Effector memory CD8-positive, alpha-beta T cell (primary cell): Measurements from ENCODE around the gene P2RY6.
A peak's percentile ranks its signal among the peaks of the same experiment; 100 is the strongest.

ENCODE experiments used
- ATAC-seq: fragments of 150-1000 bp; cut with Tn5 transposase; replicated peaks from 2 replicates; pipeline ENCODE4 v1.10.0; 2021; ENCODE audit warnings: mild to moderate bottlenecking, moderate library complexity
- DNase-seq, 3 experiments: peaks; one replicate each; pipeline ENCODE4 v3.0.0; 2021
- H3K27ac Mint-ChIP-seq, 2 donors: one replicate each; pipeline ENCODE4 v1.8.0; 2022; ENCODE audit warnings: mild to moderate bottlenecking in 2 of 2, mixed read lengths in 2 of 2, moderate library complexity in 2 of 2
- H3K27me3 Mint-ChIP-seq, 2 donors: one replicate each; pipeline ENCODE4 v1.8.0; 2022; ENCODE audit warnings: mixed read lengths in 2 of 2
- H3K36me3 Mint-ChIP-seq: one replicate; pipeline ENCODE4 v1.8.0; 2022; ENCODE audit warnings: mild to moderate bottlenecking, moderate library complexity, mixed read lengths; ENCODE audit not compliant: insufficient read depth
- H3K4me1 Mint-ChIP-seq, 2 donors: one replicate each; pipeline ENCODE4 v1.8.0; 2022; ENCODE audit warnings: low read depth in 2 of 2, mixed read lengths in 2 of 2
- H3K4me3 Mint-ChIP-seq, 2 donors: one replicate each; pipeline ENCODE4 v1.8.0; 2022; ENCODE audit warnings: mild to moderate bottlenecking in 2 of 2, mixed read lengths in 2 of 2, moderate library complexity in 2 of 2
- H3K9me3 Mint-ChIP-seq, 2 donors: one replicate each; pipeline ENCODE4 v1.8.0; 2022; ENCODE audit warnings: mixed read lengths in 2 of 2

P2RY6 gene

DNA sequence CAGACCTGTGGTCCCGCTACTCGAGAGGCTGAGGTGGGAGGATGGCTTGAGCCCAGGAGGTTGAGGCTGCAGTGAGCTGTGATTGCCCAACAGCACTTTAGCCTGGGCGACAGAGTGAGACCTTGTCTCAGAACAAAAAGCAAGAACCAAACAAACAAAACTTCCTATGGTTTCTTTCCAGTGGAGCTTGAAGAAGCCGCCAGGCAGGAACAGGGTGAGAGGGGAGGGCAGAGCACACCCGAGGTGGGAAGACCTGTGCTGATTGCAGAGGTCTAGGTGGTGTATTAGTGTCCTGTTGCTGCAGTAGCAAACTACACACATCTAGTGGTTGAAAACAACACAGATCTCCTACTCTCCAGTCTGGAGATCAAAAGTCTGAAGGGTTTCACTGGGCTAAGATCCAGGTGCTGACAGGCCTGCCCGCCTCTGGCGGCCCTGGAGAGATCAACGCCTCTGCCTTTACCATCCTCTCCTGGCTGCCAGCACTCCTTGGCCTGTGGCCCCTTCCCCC, 46.4 kb downstream of the P2RY6 start:
- no peak for DNase-seq
- Mint-ChIP-seq H3K36me3 (no peaks in the 10 kb centered on the region), H3K27me3 (peaks cover 9 to 22% of the 10 kb centered on the region in 2 donors), H3K27ac (no peak overlapping the region), H3K4me1 (peaks cover 9 to 11% of the 10 kb centered on the region in 2 donors), H3K9me3 (no peaks in the 10 kb centered on the region), H3K4me3 (no peak overlapping the region)
- ATAC-seq, result no peak

DNA sequence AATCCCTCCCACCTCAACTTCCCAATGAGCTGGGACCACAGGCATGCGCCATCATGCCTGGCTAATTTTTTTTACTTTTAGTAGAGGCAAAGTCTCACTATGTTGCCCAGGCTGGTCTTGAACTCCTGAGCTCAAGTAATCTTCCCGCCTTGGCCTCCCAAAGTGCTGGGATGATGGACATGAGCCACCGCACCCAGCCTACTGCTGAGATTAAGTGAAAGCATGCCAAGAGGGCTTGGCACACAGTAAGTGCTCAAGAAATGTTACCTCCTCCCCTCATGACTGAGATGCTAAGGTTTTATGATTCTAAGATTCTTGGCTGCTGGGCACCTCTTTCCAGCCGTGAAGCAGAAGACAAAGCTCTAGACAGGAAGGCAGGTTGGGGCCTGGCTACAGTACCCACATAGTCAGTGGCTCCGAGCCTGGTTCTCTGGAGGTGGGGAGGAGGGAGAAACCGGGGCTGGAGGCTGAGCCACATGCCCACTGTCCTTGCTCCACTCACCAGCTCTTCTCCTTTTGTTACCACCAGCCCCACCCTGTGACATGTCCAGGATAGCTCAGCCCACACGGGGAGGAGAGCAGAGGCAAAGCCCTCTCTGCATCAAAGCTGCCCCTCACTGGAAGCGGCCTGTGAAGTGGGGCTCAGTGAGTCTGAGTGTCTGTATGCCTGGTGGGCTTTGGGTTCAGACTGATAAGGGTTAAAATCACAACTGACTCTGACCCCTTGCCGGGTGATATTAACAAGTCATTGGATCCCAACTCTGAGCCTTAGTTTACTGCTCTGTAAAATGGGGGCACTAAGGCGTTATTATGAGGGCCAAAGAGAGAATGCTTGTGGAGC, 48.8 kb downstream of the P2RY6 start:
- ATAC-seq (no peak), DNase-seq (no peak)
- peak overlapping the region in 1 of 2 donors; percentile 39 for H3K27ac Mint-ChIP-seq
- H3K4me1 Mint-ChIP-seq, result peaks cover 2 to 4% of the 10 kb centered on the region in 2 donors
- H3K9me3 Mint-ChIP-seq, result no peaks in the 10 kb centered on the region
- no peak overlapping the region for H3K4me3 Mint-ChIP-seq
- peaks cover 9 to 22% of the 10 kb centered on the region in 2 donors for H3K27me3 Mint-ChIP-seq
- no peaks in the 10 kb centered on the region for H3K36me3 Mint-ChIP-seq

DNA sequence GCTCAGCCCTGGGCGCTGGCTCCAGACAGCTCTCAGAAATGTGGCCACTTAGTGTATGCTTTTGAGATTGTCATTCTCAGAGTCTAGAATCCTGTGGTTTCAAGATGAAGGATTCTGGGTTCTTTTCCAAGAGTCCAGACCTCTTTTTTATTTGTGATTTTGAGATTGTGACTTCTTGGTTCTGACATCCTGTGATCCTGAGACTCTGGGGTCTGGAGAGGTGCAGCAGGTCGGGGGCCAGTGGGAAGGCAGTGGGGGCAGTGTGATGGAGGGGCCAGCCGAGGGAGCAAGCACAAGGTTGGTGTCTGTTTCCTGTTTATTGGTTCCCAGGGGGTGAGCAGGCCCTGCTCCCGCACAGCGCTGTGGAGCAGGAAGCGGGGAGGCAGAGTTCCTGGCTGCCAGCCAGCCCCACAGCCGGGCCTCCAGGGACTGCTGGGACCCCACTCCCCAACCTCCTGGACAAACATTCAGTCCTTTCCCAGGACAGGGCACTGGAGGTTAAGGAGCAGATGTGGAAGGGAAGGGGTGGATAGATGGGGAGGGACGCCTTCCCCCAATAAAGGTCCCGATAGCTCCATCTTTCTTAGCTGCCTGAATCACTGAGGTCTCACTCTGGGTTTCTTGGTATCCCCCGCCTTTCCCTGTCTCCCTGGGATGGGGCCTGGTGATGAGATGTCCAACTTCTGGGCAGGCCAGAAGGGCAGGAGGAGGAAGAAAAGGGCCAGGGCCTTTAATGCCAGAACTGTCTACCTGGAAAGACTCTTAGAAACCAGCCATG, 49.7 kb downstream of the P2RY6 start:
- Mint-ChIP-seq H3K4me1 (peaks cover 2 to 4% of the 10 kb centered on the region in 2 donors), H3K9me3 (no peaks in the 10 kb centered on the region), H3K27me3 (peaks cover 9 to 17% of the 10 kb centered on the region in 2 donors), H3K4me3 (no peak overlapping the region), H3K27ac (peak overlapping the region in 1 of 2 donors; percentile 39), H3K36me3 (no peaks in the 10 kb centered on the region)
- no peak for ATAC-seq
- no peak for DNase-seq

DNA sequence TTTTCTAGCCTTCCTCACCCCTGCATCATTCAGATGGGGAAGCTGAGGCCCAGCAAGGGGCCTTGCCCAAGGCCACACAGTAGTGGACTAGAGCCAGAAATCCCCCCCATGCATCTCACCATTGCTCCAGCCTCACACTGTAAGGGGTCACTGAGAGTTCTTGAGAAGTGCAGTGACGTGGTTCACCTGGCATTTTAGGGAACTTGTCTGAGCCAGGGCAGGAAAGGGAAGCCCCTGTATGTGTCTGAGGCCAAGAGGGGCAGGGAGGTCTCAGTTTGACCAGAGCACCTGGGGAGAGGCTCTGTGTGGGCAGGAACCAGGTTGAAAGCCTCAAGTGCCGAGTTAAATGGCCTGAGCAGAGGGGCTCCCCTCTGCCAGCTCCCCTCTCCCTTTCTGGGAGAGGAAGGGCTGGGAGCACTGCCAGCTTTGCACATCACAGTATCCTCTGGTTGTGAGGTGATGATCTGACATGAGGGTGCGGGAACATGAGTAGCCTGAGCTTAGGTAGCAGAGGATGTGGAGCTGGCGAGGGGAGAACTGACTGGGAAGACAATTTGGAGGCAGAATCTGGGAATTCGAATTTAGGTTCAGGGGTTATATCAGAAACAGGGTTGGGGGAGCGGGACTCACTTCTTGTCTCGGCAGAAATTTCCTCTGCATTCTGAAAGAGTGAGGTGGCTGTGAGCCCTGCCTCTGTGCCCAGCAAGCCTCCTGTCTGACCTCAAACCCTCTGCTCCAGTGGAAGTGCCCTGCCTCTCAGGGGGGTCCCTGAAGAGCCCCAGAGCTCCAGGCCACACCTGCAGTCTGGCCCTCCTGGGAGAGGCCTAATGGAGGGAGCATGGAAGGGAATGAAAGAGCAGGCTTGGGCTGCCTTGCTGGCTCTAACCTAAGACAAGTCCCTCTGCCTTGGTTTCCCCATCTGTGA, 50.5 kb downstream of the P2RY6 start:
- Mint-ChIP-seq H3K27ac (no peak overlapping the region), H3K36me3 (no peaks in the 10 kb centered on the region), H3K4me1 (peaks cover 2 to 4% of the 10 kb centered on the region in 2 donors), H3K4me3 (no peak overlapping the region), H3K9me3 (no peaks in the 10 kb centered on the region), H3K27me3 (peaks cover 9 to 15% of the 10 kb centered on the region in 2 donors)
- DNase-seq, result no peak
- ATAC-seq, result no peak

DNA sequence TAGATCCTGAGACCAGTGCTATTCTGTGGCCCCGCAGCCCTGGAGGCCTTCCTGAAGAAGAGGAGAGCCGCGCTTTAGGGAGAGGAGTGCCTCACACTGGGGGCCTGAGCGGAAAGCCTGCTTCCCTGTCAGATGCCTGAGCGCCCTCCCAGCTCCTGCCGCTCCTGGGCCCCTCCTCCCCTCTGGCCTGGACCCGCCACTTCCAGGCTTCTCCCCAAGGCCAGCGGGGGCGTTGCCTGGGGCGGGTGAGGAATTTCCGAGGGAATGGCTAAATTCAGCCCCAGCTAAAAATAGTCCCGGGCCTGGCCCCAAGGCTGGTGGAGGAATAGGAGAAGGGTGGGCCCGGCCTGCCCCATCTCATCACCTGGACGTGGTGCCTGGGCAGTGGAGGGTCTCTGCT, 51.3 kb downstream of the P2RY6 start:
- ATAC-seq, result no peak
- H3K27ac Mint-ChIP-seq, result no peak overlapping the region
- no peak for DNase-seq
- H3K4me3 Mint-ChIP-seq, result no peak overlapping the region
- peaks cover 9 to 12% of the 10 kb centered on the region in 2 donors for H3K27me3 Mint-ChIP-seq
- no peaks in the 10 kb centered on the region for H3K36me3 Mint-ChIP-seq
- no peaks in the 10 kb centered on the region for H3K9me3 Mint-ChIP-seq
- peaks cover 2 to 4% of the 10 kb centered on the region in 2 donors for H3K4me1 Mint-ChIP-seq

DNA sequence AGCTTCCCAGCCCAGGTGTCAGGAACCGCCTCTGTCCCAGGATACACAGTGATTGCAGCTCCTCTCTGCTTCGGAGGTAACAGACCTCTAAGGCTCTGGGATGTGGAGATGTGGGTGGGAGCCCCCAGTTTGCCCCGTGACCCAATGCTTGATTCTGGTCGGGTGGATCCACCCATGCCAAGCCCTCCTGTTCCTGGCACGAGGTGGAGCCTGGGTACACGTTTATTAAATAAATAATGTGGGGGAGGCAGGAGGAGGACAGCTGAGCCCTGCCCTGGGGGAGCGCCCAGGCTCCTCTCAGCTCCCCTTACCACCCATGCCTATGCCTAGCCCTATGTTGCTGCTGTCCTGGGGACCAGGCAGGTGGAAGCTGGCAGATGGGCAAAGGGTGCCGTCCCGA, 52.0 kb downstream of the P2RY6 start:
- Mint-ChIP-seq H3K4me1 (peaks cover 2 to 4% of the 10 kb centered on the region in 2 donors), H3K36me3 (no peaks in the 10 kb centered on the region), H3K4me3 (no peak overlapping the region), H3K27me3 (peaks cover 5 to 9% of the 10 kb centered on the region in 2 donors), H3K9me3 (no peaks in the 10 kb centered on the region), H3K27ac (no peak overlapping the region)
- no peak for DNase-seq
- no peak for ATAC-seq

DNA sequence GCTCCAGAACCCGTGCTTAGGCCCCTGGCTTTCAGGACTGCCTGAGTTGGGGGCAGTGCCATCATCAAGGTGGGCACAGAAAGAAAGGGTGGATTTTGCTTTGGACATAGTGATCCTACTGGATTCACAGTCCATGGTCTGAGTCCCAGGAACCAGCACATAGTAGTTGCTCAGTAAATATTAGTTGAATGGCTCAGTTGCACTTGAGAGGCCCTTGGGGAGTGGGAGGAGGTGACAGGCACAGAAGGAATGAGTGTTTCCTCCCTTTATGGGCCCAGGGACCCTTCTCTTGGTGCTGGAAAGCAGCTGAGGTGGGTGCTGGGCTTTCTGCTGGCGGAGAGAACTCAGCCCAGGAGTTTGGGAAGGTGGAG, 52.5 kb downstream of the P2RY6 start:
- H3K4me3 Mint-ChIP-seq, result no peak overlapping the region
- H3K9me3 Mint-ChIP-seq, result no peaks in the 10 kb centered on the region
- peaks cover 2 to 4% of the 10 kb centered on the region in 2 donors for H3K4me1 Mint-ChIP-seq
- peaks cover 0 to 4% of the 10 kb centered on the region in 2 donors for H3K27me3 Mint-ChIP-seq
- DNase-seq (no peak), ATAC-seq (no peak)
- H3K27ac Mint-ChIP-seq, result peak overlapping the region in 1 of 2 donors; percentile 49
- no peaks in the 10 kb centered on the region for H3K36me3 Mint-ChIP-seq

DNA sequence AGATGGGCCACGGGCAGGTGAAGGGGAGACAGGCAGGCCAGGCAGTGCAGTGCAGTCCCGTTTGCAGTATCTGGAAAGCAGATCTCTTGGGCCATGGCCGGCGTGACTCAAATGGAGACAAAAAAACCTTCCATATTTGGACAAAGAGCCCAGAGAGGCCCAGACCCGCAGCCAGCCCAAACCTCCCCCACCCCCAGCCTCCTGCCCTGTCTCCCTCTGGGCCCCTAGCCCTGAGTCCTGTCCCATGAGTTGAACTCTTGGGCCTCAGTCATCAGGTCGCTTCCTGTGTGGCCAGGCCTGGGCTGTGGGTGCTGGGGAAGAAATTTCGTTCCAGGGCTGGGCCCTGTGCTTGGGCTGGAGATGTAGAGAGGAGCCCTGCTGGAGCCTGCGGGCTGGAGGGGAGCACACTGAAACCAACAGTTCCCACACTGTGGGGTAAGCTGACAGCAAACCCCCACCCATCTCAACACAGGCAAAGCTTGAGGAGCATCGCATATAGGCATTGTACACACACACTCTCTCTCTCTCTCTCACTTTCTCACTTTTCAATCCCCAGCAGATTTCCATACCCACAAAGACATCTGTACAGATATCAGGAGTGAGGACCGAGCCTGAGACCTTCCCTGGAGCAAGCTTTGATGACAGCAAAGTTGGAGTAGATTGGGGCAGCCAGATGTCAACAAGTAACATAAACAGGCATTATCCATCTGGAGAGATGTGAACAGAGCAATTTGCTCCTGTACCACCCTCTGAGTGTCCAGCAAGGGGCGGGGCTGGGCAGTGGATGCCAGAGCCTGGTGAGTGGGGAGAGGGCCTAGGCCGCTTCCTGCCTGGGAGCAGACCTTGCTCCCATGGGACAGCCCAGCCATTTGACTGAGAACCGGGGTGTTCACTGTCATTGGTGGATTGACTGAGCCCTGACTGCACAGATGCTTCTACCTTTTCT, 53.2 kb downstream of the P2RY6 start:
- ATAC-seq, result no peak
- no peaks in the 10 kb centered on the region for H3K36me3 Mint-ChIP-seq
- peak overlapping the region in 1 of 2 donors; percentile 49 for H3K27ac Mint-ChIP-seq
- no peaks in the 10 kb centered on the region for H3K9me3 Mint-ChIP-seq
- no peak for DNase-seq
- H3K4me1 Mint-ChIP-seq, result peaks cover 2 to 4% of the 10 kb centered on the region in 2 donors
- H3K27me3 Mint-ChIP-seq, result no peaks in the 10 kb centered on the region
- H3K4me3 Mint-ChIP-seq, result no peak overlapping the region

DNA sequence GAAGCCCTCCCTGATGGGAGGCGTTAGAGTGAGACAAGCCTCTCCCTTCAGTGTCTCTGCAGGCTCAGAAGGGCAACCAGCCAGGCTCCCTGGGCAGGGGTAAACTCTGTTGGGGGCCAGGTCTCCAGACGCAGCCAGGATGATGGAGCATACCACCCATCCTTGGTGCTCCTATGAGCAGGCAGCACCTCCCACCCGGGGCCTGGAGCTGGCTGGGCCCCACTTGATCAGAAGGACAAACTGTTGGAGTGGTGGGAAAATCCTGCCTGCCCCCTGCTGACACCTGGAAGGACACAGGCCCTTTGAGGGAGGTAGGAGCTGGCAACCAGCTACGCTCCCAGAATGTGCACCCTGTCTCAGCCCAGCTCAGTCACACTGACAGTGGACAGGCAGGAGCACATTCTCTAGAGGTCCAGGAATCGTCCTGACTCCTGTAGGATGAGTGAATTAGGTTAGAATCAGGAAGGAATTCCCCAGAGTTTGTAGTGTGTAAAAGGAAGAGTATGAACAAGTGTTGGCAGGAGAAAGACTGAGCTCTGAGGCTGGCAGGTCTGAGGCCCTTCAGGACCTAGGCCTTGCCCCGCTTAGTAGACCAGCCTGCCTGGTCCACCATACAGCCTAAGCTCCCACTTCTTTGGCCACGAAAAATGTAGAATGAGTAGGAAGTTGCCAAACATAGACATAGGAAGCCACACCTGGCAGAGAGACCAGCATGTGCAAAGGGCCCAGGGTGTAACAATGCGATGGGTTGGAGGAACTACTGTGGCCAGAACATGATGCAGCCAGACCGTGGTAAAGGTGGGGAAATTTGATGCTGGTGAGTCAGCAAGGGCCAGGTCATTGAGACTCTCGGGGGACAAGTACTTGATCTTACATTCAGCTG, 55.0 kb downstream of the P2RY6 start:
- no peaks in the 10 kb centered on the region for H3K9me3 Mint-ChIP-seq
- no peaks in the 10 kb centered on the region for H3K4me1 Mint-ChIP-seq
- H3K27me3 Mint-ChIP-seq, result no peaks in the 10 kb centered on the region
- DNase-seq (no peak), ATAC-seq (no peak)
- H3K27ac Mint-ChIP-seq, result no peak overlapping the region
- H3K4me3 Mint-ChIP-seq, result no peak overlapping the region
- no peaks in the 10 kb centered on the region for H3K36me3 Mint-ChIP-seq

DNA sequence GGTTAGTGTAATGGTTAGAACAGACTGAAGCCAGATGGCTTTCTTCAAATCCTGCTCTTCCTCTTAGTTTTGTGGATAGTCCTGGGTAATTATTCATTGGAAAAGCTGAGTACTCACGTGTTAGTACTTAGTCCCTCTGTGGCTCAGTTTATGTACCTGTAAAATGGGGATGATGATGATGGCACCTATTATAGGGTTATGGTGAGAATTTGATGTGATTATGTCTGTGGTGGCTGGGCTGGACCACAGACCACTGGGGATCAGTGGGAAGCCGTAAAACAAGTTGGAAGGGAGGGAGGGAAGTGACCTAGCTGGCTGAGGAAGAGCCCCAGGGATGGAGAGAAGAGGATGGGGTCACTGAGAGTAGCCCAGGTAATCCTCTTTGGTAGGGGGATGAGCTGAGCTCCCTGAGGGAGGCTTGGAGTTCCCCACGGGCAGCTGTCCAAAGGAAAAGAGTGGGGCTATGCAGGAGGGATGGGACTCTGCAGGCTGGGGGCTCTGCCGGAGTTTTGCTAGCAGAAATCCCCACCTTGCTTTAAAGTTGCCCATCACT, 55.8 kb downstream of the P2RY6 start:
- H3K27ac Mint-ChIP-seq, result no peak overlapping the region
- ATAC-seq, result no peak
- H3K4me3 Mint-ChIP-seq, result no peak overlapping the region

DNA sequence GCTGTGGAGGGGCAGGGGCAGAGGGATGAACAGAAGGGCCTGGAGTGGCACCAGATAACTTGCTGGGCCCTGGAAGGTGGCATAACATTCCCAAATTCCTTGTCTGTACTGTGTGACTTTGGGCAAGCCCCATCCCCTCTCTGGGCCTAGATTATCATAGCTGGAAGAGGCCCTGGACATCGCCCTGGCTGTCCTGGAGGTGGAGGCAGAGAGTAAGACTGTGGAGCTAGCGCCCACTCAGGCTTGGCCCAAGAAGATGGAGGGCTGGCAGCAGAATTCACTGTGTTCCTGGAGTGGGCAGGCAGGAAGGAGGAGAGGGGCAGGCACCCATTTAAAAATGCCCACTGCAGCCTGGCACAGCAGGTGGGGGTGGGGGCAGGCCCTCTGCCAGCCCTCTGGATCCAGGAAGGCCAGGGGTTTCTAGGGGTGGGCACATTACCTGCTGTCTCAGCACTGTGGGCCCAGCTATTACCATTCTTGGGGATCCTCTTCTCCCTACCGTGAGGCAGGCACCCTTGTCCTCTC, 58.5 kb downstream of the P2RY6 start:
- Mint-ChIP-seq H3K27me3 (peaks cover 0 to under 1% of the 10 kb centered on the region in 2 donors), H3K4me3 (no peak overlapping the region), H3K27ac (no peak overlapping the region), H3K36me3 (no peaks in the 10 kb centered on the region), H3K4me1 (no peaks in the 10 kb centered on the region), H3K9me3 (no peaks in the 10 kb centered on the region)
- ATAC-seq, result no peak
- no peak for DNase-seq

More for the DNA sequence above, 55.8 kb downstream of the P2RY6 start:
- Mint-ChIP-seq H3K27me3 (no peaks in the 10 kb centered on the region), H3K4me1 (no peaks in the 10 kb centered on the region), H3K9me3 (no peaks in the 10 kb centered on the region), H3K36me3 (no peaks in the 10 kb centered on the region)
- DNase-seq, result no peak
